Peyer's patch (tissue), 4 donors: Measurements from ENCODE around the gene CUL2. TPM values are rescaled to one million over a fixed set of nuclear protein-coding genes. Genes with fewer than 3 reads are reported as not detected.
"Not testable (repeated sequence)": the region's sequence is repeated elsewhere in the genome, so short reads cannot be mapped to it uniquely, and the experiment has no call there.

ENCODE experiments used
- DNase-seq, 3 donors: peaks; one replicate each; pipeline ENCODE4 v3.0.0-alpha.2; 2017 to 2019
- H3K27ac ChIP-seq, 4 donors: fragments of 200-600 bp; sonication (generic); one replicate each; pipeline ENCODE4 v1.5.1; 2016 to 2019
- H3K27me3 ChIP-seq, 2 donors: fragments of 200-600 bp; sonication (generic); one replicate each; pipeline ENCODE4 v1.5.1; 2019
- H3K36me3 ChIP-seq, 3 donors: fragments of 200-600 bp; sonication (generic); one replicate each; pipeline ENCODE4 v1.5.1; 2016 to 2019
- H3K4me1 ChIP-seq, 4 donors: fragments of 200-600 bp; sonication (generic); one replicate each; pipeline ENCODE4 v1.5.1; 2016 to 2019
- H3K4me3 ChIP-seq, 4 donors: fragments of 200-600 bp; sonication (generic); 1 replicate in 3 of 4; 2 replicates in 1 of 4; pipeline ENCODE4 v1.5.1; 2016 to 2019; ENCODE audit warnings: mild to moderate bottlenecking in 1 of 4
- H3K9me3 ChIP-seq, 4 donors: fragments of 200-600 bp; sonication (generic); one replicate each; pipeline ENCODE4 v1.5.1; 2016 to 2019; ENCODE audit warnings: mild to moderate bottlenecking in 1 of 4
- CTCF ChIP-seq, 6 experiments: fragments of 450-650 bp in 4 of 6; fragments of 200-600 bp in 2 of 6; sonication (generic) in 1 of 6; IDR thresholded peaks; one replicate each; pipeline ENCODE4 v1.5.1; 2017 to 2019; ENCODE audit warnings: antibody characterized with exemption in 6 of 6, mild to moderate bottlenecking in 3 of 6, moderate library complexity in 1 of 6
- POLR2A ChIP-seq, 2 donors: fragments of 450-650 bp; IDR thresholded peaks; one replicate each; pipeline ENCODE4 v1.5.1; 2017; ENCODE audit warnings: antibody characterized with exemption in 2 of 2, mild to moderate bottlenecking in 2 of 2, moderate library complexity in 2 of 2
- total RNA-seq, 4 donors: library from RNA; depleted of rRNA; stranded (reverse); fragments of >200 nt; gene quantifications; one replicate each; pipeline ENCODE4 v1.1.0, GENCODE V29; 2016

The CUL2 gene
- total RNA-seq, 4 donors from 2014 or later: 13.8 to 21.6 (median 17.7) TPM

- no peak for TF ChIP-seq POLR2A (IDR thresholded peaks at IDR 0.05)
- TF ChIP-seq CTCF (IDR thresholded peaks at IDR 0.05): no peak
- DNase-seq: no peak
- Histone ChIP-seq H3K9me3 (no peaks in the 10 kb centered on the region), H3K27ac (no peak overlapping the region), H3K27me3 (no peaks in the 10 kb centered on the region), H3K36me3 (no peaks in the 10 kb centered on the region), H3K4me3 (no peak overlapping the region), H3K4me1 (no peaks in the 10 kb centered on the region)
Observed at GRCh38 chr10:34999532-34999931, 90.6 kb downstream of the CUL2 start.

DNA sequence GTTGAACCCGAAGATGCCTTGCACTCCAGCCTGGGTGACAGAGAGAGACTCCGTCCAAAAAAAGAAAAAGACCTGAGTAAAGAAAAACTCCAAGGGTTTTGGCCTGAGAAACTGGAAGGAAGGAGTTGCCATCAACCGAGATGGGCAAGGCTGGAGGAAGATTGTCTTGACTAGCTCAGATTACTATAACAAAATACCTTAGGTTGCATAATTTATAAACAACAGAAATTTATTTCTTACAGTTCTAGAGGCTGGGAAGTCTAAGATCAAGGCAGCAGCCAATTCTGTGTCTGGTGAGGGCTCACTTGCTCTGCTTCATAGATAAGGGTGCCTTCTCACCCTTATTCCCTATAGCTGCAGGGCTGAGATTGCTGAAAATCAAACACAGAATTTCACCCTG lies 91.2 kb downstream of the CUL2 start:
- no peak overlapping the region for H3K27ac ChIP-seq
- H3K4me1 ChIP-seq: no peaks in the 10 kb centered on the region
- TF ChIP-seq CTCF (IDR thresholded peaks at IDR 0.05) (no peak), POLR2A (IDR thresholded peaks at IDR 0.05) (no peak)
- no peaks in the 10 kb centered on the region for H3K27me3 ChIP-seq
- H3K9me3 ChIP-seq: no peaks in the 10 kb centered on the region
- no peak overlapping the region for H3K4me3 ChIP-seq
- no peaks in the 10 kb centered on the region for H3K36me3 ChIP-seq
- no peak for DNase-seq

DNA sequence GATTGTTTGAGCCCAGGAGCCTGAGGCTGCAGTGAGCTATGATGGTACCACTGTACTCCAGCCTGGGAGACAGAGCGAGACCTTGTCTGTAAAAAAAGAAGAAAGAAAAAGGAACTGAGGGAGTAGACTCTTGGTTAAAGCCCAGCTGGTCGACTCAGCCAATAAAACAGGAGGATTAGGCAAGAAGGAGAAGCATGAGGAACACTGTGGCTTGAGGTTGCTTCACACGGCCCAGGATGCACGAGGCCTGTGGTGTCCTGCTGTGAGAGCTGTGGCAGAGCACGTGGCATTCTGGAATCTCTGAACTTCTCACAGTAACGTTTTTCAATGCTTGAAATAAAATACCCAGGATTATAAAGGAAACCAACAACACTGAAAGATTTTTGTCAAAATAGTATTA lies 93.3 kb downstream of the CUL2 start:
- Histone ChIP-seq H3K4me3 (no peak overlapping the region), H3K4me1 (no peaks in the 10 kb centered on the region), H3K36me3 (no peaks in the 10 kb centered on the region), H3K9me3 (no peaks in the 10 kb centered on the region), H3K27ac (no peak overlapping the region), H3K27me3 (no peaks in the 10 kb centered on the region)
- peak in 1 of 3 donors; percentile 49 for DNase-seq
- TF ChIP-seq POLR2A (IDR thresholded peaks at IDR 0.05) (no peak), CTCF (IDR thresholded peaks at IDR 0.05) (no peak)

DNA sequence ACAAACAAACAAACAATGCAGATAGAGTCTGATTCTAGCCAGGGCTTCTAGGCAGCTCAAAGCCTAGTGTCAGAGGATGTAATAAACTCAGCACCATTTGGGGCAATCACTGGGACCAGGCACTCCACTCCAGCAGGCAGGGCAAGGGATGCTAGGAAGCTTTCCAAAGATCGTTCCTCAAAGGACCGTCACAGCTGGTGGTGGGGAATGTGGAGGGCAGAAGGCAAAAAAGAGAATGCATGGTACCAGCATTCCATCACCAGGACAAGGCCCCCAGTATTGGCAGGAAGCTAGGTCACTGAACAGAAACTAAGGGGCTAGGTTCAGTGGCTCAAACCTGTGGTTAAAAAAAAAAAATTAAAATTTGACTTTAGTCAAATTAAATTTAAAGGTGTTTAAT lies 94.2 kb downstream of the CUL2 start:
- H3K27ac ChIP-seq: no peak overlapping the region
- no peaks in the 10 kb centered on the region for H3K4me1 ChIP-seq
- no peak overlapping the region for H3K4me3 ChIP-seq
- no peaks in the 10 kb centered on the region for H3K27me3 ChIP-seq
- no peak for TF ChIP-seq CTCF (IDR thresholded peaks at IDR 0.05)
- no peak for TF ChIP-seq POLR2A (IDR thresholded peaks at IDR 0.05)
- H3K9me3 ChIP-seq: no peaks in the 10 kb centered on the region
- H3K36me3 ChIP-seq: no peaks in the 10 kb centered on the region
- DNase-seq: peak in 1 of 3 donors; percentile 11

GRCh38 chr10:34994565-34995142 lies 95.5 kb downstream of the CUL2 start:
- Histone ChIP-seq H3K27ac (no peak overlapping the region), H3K4me3 (no peak overlapping the region), H3K36me3 (no peaks in the 10 kb centered on the region), H3K4me1 (no peaks in the 10 kb centered on the region), H3K9me3 (no peaks in the 10 kb centered on the region), H3K27me3 (no peaks in the 10 kb centered on the region)
- peak in 1 of 3 donors; percentile 55 for DNase-seq
- TF ChIP-seq CTCF (IDR thresholded peaks at IDR 0.05) (peak in 5 of 6 experiments; percentile 5 to 61 (median 48)), POLR2A (IDR thresholded peaks at IDR 0.05) (no peak)

- no peak for TF ChIP-seq CTCF (IDR thresholded peaks at IDR 0.05)
- no peak for TF ChIP-seq POLR2A (IDR thresholded peaks at IDR 0.05)
- no peak overlapping the region for H3K4me3 ChIP-seq
- H3K27ac ChIP-seq: no peak overlapping the region
Observed at GRCh38 chr10:34993782-34994181, 96.4 kb downstream of the CUL2 start.

DNA sequence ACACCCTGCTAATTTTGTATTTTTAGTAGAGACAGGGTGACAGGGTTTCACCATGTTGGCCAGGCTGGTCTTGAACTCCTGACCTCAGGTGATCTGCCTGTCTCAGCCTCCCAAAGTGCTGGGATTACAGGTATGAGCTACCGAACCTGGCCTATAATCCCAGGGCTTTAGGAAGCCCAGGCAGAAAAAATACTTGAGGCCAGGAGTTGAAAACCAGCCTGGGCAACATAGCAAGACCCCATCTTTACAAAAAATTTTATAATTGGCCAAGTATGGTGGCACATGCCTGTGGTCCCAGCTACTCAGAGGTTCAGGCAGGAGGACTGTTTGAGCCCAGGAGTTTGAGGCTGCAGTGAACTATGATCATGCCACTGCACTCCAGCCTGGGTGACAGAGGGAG lies 99.0 kb downstream of the CUL2 start:
- H3K4me3 ChIP-seq, H3K9me3 ChIP-seq, H3K27ac ChIP-seq, H3K36me3 ChIP-seq, H3K27me3 ChIP-seq, H3K4me1 ChIP-seq: not testable (repeated sequence)
- DNase-seq: peak in 1 of 3 donors; percentile 18

More at GRCh38 chr10:34993782-34994181, 96.4 kb downstream of the CUL2 start:
- no peaks in the 10 kb centered on the region for H3K36me3 ChIP-seq
- H3K4me1 ChIP-seq: no peaks in the 10 kb centered on the region
- no peaks in the 10 kb centered on the region for H3K27me3 ChIP-seq
- peak in 1 of 3 donors; percentile 15 for DNase-seq
- no peaks in the 10 kb centered on the region for H3K9me3 ChIP-seq
